HG03571 (cell line): ENCODE measurements around the gene KRT33A.
"Not testable (repeated sequence)": the region's sequence is repeated elsewhere in the genome, so short reads cannot be mapped to it uniquely, and the experiment has no call there.

Source experiments
- ATAC-seq: cut with Tn5 transposase; IDR thresholded peaks from one replicate; pipeline ENCODE4 v1.9.1; 2021; ENCODE audit not compliant: unreplicated experiment

KRT33A gene

DNA sequence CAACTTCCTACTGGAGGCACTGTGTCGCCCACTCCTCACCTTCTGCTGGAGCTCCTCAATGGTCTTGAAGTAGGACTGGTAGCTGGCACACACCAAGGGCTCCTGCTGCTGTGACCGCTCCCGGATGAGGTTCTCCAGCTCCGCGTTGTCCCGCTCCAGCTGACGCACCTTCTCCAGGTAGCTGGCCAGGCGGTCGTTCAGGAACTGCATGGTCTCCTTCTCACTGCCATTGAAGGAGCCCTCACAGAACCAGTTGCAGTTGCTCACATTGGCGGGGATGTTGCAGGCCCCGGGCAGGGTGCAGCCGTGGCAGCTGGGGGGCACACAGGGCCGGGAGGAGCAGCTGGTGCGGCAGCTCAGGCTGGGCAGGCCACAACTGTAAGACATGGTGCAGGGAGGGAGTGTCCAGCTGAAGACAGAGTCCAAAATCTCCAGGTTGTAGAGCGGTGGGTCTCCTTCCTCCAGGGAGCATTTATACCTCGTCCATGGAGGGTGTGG, at the start of gene KRT33A:
TSS of gene KRT33A (minus strand) at position 448 of the 498 bp plus-strand sequence. CDS start at position 387, 61 bp downstream.
- ATAC-seq, result not testable (repeated sequence)

GRCh38 chr17:41396996-41397660, 46.5 kb upstream of the KRT33A start, which contains the start of gene KRT31:
TSS of gene KRT31 (minus strand) at chr17:41397608. CDS start at chr17:41397539, 69 bp downstream.
- ATAC-seq, result no peak

GRCh38 chr17:41396340-41396739, 45.7 kb upstream of the KRT33A start:
- no peak for ATAC-seq

- ATAC-seq, result no peak
Measured at GRCh38 chr17:41395611-41396010, 45.0 kb upstream of the KRT33A start.

- not testable (repeated sequence) for ATAC-seq
Measured at GRCh38 chr17:41395044-41395443, 44.4 kb upstream of the KRT33A start.

- no peak for ATAC-seq
Measured at GRCh38 chr17:41394254-41394996, 43.8 kb upstream of the KRT33A start.

GRCh38 chr17:41393826-41394225, 43.2 kb upstream of the KRT33A start:
- no peak for ATAC-seq

DNA sequence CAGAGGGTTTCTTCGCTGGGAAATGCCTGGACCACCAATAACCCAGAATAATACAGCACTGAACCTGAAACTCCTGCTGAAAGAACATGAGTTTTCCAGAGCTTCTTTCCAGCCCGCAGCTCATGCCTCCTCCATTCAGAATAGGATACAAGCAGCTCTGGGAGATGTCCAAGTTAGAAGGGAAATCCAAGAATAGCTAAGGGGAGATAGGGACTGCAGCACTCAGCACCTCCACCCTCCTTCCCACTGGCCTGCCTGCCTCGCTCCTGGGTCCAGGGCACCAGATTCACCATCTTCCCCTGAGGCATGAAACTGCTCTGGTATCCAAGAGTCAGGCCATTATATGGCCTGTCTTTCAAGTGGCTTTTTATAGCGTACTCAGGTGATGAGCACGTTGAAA, 42.7 kb upstream of the KRT33A start:
- ATAC-seq, result no peak

- ATAC-seq, result no peak
Measured at GRCh38 chr17:41392278-41392677, 41.6 kb upstream of the KRT33A start.

DNA sequence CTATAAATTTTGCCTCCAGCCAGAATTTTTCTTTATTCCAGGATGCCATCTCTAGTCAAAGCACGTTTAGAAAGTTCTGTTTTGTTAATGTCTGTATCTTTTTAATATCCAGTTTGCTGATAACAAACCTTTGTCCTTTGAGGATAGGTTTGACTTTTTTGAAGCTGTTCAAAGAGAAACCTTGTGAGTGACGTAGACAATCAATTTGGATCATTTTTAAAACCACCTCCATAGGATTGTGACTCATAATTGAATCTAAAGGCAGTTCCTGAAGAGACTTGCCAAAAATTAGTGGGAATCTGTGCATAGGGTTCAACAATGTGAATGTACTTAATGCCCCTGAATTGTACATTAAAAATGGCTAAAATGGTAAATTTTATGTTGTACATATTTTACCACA, 40.9 kb upstream of the KRT33A start:
- ATAC-seq, result no peak

- no peak for ATAC-seq
Measured at GRCh38 chr17:41390411-41390938, 39.8 kb upstream of the KRT33A start.

DNA sequence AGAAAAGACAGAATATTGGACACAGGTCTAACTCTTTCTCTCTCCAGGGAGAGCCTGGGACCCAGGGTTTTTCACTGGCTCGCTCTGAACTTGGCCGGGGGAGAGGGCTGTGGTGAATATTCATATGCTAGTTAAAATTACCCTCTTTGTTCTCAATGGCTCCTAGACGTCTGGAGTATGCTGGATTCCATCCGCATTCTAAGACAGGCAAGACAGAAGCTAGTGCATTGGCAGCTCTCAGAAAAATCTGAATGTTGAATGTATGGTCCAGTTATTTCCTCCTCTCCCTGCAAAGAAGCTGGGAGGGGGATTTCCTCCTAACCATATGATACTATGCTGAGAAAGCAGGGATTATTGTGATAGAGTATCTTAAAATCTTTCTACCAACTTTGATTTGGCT, 37.0 kb upstream of the KRT33A start:
- no peak for ATAC-seq

DNA sequence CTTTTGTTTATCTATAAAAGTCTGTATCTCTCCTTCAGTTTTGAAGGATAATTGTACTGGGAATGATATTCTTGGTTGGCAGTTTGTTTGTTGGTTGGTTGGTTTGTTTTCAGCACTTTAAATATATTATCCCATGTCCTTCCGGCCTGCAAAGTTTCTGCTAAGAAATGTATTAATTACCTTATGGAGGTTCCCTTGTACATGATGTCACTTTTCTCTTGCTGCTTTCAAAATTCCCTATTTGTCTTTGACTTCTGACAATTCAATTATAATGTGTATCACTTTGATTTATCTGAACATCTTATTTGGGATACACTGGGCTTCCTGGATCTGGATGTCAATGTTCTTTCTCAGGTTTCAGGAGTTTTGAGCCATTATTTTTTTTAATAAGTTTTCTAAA, 35.6 kb upstream of the KRT33A start:
- no peak for ATAC-seq

DNA sequence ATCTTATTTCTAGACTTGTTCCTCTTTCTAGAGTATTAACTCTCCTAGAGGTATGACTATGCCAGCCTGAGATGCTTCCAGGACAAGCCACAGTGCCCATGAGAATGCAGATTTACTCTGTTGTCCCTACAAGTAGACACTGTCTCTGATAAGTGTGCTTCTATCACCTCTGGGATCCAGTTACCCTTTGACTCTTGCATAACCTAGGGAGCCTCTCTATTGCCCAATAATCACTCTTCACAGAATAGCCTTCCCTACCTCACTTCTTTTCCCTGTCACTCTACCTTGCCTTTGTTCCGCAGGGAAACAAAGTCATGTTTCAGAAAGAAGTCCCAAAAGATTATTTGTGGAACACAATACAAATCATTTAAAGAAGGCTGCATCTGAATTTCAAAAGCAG, 33.1 kb upstream of the KRT33A start:
- ATAC-seq, result no peak

DNA sequence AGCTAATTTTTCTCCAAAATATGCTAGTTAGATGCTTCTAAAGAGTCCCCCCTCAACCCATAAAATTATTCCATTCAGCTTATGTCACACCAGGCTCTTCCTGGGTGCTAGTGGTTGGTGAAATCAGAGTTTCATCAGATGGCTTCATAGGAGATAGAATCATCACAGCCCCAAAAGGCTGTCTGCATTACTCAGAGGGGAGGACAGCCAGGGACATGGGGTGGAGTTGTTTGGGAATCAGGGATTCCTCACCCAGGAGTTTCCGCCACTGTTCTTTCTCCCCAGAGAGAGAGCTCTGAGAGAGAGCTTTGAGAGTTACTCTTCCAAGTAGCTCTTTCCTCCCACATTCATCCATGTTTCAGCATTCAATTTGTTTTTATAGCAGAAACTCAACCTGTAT, 31.8 kb upstream of the KRT33A start:
- no peak for ATAC-seq

DNA sequence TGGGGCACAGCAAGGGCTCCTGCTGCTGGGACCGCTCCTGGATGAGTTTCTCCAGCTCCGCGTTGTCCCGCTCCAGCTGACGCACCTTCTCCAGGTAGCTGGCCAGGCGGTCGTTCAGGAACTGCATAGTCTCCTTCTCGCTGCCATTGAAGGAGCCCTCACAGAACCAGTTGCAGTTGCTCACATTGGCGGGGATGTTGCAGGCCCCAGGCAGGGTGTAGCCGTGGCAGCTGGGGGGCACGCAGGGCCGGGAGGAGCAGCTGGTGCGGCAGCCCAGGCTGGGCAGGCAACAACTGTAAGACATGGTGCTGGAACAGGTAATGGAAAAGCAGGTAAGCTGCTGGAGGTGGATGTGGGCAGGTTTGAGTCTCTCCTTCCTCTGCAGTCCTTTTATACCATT, 31.3 kb upstream of the KRT33A start, which contains the start of gene KRT34:
TSS of gene KRT34 (minus strand) at position 364 of the 400 bp plus-strand sequence. CDS start at position 304, 60 bp downstream.
- ATAC-seq, result not testable (repeated sequence)

DNA sequence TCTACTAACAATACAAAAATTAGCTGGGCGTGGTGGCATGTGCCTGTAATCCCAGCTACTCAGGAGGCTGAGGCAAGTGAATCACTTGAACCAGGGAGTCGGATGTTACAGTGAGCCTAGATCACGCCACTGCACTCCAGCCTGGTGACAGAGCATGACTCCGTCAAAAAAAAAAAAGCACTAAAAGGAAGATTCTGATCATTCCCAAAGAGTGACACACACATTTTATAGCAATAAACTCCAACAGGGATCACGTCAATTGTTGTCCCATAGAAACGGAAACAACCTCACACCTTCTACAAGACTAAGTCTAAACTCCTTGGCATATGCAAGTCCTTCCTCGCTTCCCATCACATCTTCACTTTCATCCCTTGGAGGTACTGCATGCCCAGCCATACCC, 29.5 kb upstream of the KRT33A start:
- ATAC-seq, result not testable (repeated sequence)

DNA sequence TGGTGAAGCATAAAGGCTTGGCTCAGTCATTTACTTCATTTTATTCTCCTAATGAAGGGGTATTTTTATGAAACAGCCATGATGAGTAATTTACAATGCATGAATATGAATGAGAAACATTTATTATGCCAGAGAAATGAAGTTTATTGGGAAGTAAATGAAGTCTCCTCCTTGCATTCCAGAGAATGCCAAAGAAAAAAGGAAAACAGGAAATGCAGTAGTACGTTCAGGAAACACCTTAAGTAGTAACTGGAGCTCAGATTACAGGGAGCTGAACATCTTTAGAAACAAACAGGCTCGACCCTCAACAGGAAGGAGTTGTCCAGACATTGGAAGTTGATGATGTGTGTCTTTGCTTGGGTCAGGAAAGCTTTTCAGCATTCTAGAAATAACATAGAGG, 26.9 kb upstream of the KRT33A start:
- ATAC-seq, result no peak

DNA sequence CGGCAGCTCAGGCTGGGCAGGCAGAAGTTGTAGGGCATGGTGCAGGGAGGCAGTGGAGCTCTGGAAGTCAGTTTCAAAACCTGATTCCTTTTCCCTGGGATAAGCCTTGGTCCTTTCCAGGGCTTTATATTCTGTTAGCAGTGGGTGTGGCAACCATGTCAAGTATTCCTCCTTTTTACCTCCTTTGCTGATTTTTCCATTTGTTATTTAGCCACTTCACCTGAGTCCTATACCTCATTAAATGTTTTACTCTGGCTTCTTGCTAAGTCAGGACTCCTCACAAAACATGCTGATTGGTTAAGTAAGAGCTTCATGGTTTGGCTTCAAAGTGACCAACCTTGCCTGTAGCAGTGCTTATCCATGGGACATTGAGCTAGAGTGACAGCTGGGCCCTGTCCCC, 19.1 kb upstream of the KRT33A start, which contains the start of gene KRT33B:
TSS of gene KRT33B (minus strand) at position 101 of the 400 bp plus-strand sequence. CDS start at position 38, 63 bp downstream.
- no peak for ATAC-seq

DNA sequence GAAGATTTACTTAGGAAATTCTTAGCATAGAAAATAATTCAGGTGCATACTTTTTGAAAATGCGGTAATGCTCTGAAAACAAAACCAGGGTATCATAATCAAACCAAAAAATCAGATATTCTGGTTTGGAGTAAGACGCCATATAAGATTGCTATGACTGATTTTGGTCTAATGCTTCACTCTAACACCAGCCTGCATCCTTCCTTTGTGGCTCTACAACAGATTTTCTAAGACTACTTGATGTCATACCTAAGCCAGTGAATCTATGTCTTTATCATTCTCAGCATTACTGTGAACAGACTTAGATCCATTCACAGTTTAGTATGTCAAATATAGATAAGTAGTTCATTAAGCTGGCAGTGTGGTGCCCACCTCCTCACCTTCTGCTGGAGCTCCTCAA, 18.4 kb upstream of the KRT33A start:
- no peak for ATAC-seq

GRCh38 chr17:41367426-41368075, 16.9 kb upstream of the KRT33A start:
- no peak for ATAC-seq
